HEK293 (cell line): ENCODE data around the gene LARGE1.

Source experiments
- CTCF ChIP-seq: fragments of 450-650 bp; formaldehyde crosslinking; IDR thresholded peaks from 2 replicates; pipeline ENCODE4 v1.5.1; 2016; ENCODE audit warnings: missing biosample characterization, missing genetic modification characterization
- KLF10 ChIP-seq: fragments of 450-650 bp; IDR thresholded peaks from 2 replicates; pipeline ENCODE4 v1.5.1; 2018; ENCODE audit warnings: missing biosample characterization, mild to moderate bottlenecking, missing genetic modification characterization
- MZF1 ChIP-seq: fragments of 450-650 bp; formaldehyde crosslinking; IDR thresholded peaks from 2 replicates; pipeline ENCODE4 v1.5.1; 2017; ENCODE audit warnings: missing biosample characterization, missing genetic modification characterization, borderline replicate concordance
- ZBTB1 ChIP-seq: fragments of 450-650 bp; formaldehyde crosslinking; IDR thresholded peaks from 2 replicates; pipeline ENCODE4 v1.5.1; 2016; ENCODE audit warnings: missing biosample characterization, missing genetic modification characterization
- ZNF114 ChIP-seq: fragments of 450-650 bp; formaldehyde crosslinking; IDR thresholded peaks from 2 replicates; pipeline ENCODE4 v1.5.0; 2017; ENCODE audit warnings: missing biosample characterization, missing genetic modification characterization
- ZNF121 ChIP-seq: fragments of 450-650 bp; formaldehyde crosslinking; IDR thresholded peaks from 2 replicates; pipeline ENCODE4 v1.5.1; 2016; ENCODE audit warnings: missing biosample characterization, missing genetic modification characterization
- ZNF335 ChIP-seq: fragments of 450-650 bp; formaldehyde crosslinking; conservative IDR thresholded peaks from 2 replicates; pipeline ENCODE4 v1.5.1; 2016; ENCODE audit warnings: missing biosample characterization, missing genetic modification characterization
- ZNF560 ChIP-seq: fragments of 450-650 bp; formaldehyde crosslinking; IDR thresholded peaks from 2 replicates; pipeline ENCODE4 v1.5.1; 2017; ENCODE audit warnings: missing biosample characterization, missing genetic modification characterization, borderline replicate concordance
- TF ChIP-seq, protein P1 (sequence below): fragments of 450-650 bp; formaldehyde crosslinking; optimal IDR thresholded peaks from 2 replicates; pipeline ENCODE3; 2016; ENCODE audit warnings: missing biosample characterization, mild to moderate bottlenecking, missing genetic modification characterization

- TF ChIP-seq CTCF (tag by site-specific recombination) = no peak
- no peak for TF ChIP-seq ZBTB1
- TF ChIP-seq MZF1 (tag by site-specific recombination) = no peak
- TF ChIP-seq ZNF114 (tag by site-specific recombination) = no peak
- no peak for TF ChIP-seq KLF10 (tag by site-specific recombination)
- TF ChIP-seq ZNF560 (tag by site-specific recombination) = no peak
- no peak for TF ChIP-seq ZNF121 (tag by site-specific recombination)
- no peak for TF ChIP-seq ZNF335 (tag by site-specific recombination)
- TF ChIP-seq, protein P1, sequence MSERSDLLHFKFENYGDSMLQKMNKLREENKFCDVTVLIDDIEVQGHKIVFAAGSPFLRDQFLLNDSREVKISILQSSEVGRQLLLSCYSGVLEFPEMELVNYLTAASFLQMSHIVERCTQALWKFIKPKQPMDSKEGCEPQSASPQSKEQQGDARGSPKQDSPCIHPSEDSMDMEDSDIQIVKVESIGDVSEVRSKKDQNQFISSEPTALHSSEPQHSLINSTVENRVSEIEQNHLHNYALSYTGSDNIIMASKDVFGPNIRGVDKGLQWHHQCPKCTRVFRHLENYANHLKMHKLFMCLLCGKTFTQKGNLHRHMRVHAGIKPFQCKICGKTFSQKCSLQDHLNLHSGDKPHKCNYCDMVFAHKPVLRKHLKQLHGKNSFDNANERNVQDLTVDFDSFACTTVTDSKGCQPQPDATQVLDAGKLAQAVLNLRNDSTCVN (tag by site-specific recombination) = no peak
Observed at GRCh38 chr22:33853200-33854097, 66.8 kb downstream of the LARGE1 start.
